ENCODE measurements around the gene SH3TC1.

SH3TC1 gene

GRCh38 chr4:8174970-8175369, 24.1 kb upstream of the SH3TC1 start:
- TF ChIP-seq CTCF (IDR thresholded peaks at IDR 0.05; ENCODE audit: insufficient read depth, missing control alignments), result no peak
- DNase-seq (ENCODE audit: insufficient read length, low spot score), result no peak
- no peak for FAIRE-seq

- no peak for TF ChIP-seq CTCF (IDR thresholded peaks at IDR 0.05; ENCODE audit: insufficient read depth, missing control alignments)
- FAIRE-seq, result no peak
Measured at GRCh38 chr4:8175686-8176085, 23.4 kb upstream of the SH3TC1 start.

GRCh38 chr4:8176547-8177399, 22.3 kb upstream of the SH3TC1 start:
- no peak for FAIRE-seq
- DNase-seq (ENCODE audit: insufficient read length, low spot score), result peak; percentile 75
- TF ChIP-seq CTCF (IDR thresholded peaks at IDR 0.05; ENCODE audit: insufficient read depth, missing control alignments), result peak; percentile 53

More at GRCh38 chr4:8175686-8176085, 23.4 kb upstream of the SH3TC1 start:
- no peak for DNase-seq (ENCODE audit: insufficient read length, low spot score)

- no peak for FAIRE-seq
- no peak for TF ChIP-seq CTCF (IDR thresholded peaks at IDR 0.05; ENCODE audit: insufficient read depth, missing control alignments)
- no peak for DNase-seq (ENCODE audit: insufficient read length, low spot score)
Measured at GRCh38 chr4:8177552-8177951, 21.5 kb upstream of the SH3TC1 start.

- no peak for TF ChIP-seq CTCF (IDR thresholded peaks at IDR 0.05; ENCODE audit: insufficient read depth, missing control alignments)
- FAIRE-seq, result no peak
Measured at GRCh38 chr4:8177956-8178355, 21.1 kb upstream of the SH3TC1 start.

GRCh38 chr4:8179074-8179473, 20.0 kb upstream of the SH3TC1 start:
- FAIRE-seq, result no peak
- no peak for TF ChIP-seq CTCF (IDR thresholded peaks at IDR 0.05; ENCODE audit: insufficient read depth, missing control alignments)
- no peak for DNase-seq (ENCODE audit: insufficient read length, low spot score)

More at GRCh38 chr4:8177956-8178355, 21.1 kb upstream of the SH3TC1 start:
- no peak for DNase-seq (ENCODE audit: insufficient read length, low spot score)

- FAIRE-seq (no peak), DNase-seq (ENCODE audit: insufficient read length, low spot score) (no peak)
- TF ChIP-seq CTCF (IDR thresholded peaks at IDR 0.05; ENCODE audit: insufficient read depth, missing control alignments), result no peak
Measured at GRCh38 chr4:8179771-8180170, 19.3 kb upstream of the SH3TC1 start.
